Stimulated activated CD4-positive, alpha-beta T cell treated with anti-CD3 and anti-CD28 coated beads, Interleukin-15, amount 100 ng/mL, for 1 hour (primary cell): Measurements from ENCODE around the gene SRP9.
"Not testable (repeated sequence)": the region's sequence is repeated elsewhere in the genome, so short reads cannot be mapped to it uniquely, and the experiment has no call there.

Experiments used
- DNase-seq, 2 donors: peaks; one replicate each; pipeline ENCODE4 v3.0.0-alpha.2; 2020; ENCODE audit warnings: low read depth in 1 of 2, low spot score in 1 of 2

SRP9 gene

GRCh38 chr1:225814381-225814780 lies 36.8 kb downstream of the SRP9 start:
- no peak for DNase-seq

GRCh38 chr1:225815090-225815489 lies 37.5 kb downstream of the SRP9 start:
- not testable (repeated sequence) for DNase-seq

DNA sequence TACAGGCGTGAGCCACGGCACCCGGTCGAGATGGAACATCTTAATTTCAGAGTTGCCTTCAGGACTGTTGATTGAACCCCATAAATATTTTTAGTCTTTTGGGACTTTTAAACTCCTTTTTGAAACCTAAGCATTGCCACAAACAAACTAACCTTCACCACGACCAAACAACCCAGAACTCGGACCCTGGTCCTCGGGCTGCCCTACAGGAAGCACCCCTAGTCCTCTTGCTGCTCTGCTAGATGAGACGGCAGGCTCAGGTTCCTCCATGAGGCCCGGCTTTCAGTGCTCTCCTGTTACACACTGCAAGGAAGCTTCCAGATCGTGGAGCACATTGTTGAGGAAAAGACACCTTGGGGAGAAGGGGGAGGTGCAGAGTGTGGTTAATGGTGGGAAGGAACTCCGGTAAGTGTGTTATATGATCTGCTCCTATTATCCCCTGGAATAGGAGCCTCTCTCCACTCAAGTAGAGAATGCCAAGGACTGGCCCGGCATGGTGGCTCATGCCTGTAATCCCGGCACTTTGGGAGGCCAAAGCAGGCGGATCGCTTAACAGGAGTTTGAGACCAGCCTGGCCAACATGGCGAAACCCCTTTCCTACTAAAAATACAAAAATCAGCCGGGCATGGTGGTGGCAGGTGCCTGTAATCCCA lies 38.0 kb downstream of the SRP9 start:
- DNase-seq: no peak

DNA sequence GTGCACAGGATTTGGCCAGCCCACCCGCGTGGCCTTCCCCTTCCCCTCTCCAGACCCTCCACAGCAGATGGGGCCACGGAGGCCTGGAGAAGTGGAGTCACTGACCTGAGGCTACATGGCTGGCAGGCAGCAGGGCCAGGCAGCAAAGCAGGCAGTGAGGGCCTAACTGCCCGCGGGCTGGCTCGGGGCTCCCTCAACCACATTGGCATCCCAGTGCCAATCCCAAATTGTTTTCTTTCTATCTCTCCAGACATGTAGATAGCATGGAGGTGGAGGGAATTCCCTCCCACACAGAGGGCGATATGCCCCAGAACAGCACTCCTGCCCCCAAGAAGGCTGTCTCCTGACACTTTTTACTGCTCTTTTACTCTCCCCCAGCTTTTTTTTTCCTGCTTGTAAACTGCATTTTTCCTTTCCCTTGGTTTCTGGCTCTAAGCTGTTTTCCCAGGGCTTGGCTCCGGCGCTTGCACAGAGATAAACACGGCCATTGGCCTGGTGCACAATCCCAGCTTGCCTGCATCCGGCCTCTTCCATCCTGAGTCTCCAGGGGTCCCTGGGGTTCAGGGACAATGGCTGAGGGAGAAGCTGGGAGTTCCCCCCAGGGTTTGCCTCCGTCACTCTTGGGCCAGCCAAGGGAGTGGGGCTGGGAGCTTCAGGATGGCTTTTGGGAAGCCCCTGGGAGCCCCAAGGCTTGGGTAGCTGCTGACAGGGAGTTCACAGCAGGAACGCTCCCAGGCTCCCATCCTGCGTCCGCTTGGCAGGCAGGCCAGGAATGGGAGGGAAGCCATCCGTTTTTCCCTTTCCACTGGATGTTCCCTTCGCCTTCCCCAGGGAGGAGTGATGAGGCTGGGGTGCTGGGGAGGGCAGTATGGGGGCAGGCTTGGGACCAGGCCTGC lies 39.3 kb downstream of the SRP9 start:
- no peak for DNase-seq

GRCh38 chr1:225817611-225818061 lies 40.0 kb downstream of the SRP9 start:
- DNase-seq: no peak

- DNase-seq: no peak
Measured at GRCh38 chr1:225818229-225818628, 40.6 kb downstream of the SRP9 start.

GRCh38 chr1:225819346-225820192 lies 41.9 kb downstream of the SRP9 start:
- no peak for DNase-seq

GRCh38 chr1:225820522-225821120 lies 43.0 kb downstream of the SRP9 start:
- no peak for DNase-seq

DNA sequence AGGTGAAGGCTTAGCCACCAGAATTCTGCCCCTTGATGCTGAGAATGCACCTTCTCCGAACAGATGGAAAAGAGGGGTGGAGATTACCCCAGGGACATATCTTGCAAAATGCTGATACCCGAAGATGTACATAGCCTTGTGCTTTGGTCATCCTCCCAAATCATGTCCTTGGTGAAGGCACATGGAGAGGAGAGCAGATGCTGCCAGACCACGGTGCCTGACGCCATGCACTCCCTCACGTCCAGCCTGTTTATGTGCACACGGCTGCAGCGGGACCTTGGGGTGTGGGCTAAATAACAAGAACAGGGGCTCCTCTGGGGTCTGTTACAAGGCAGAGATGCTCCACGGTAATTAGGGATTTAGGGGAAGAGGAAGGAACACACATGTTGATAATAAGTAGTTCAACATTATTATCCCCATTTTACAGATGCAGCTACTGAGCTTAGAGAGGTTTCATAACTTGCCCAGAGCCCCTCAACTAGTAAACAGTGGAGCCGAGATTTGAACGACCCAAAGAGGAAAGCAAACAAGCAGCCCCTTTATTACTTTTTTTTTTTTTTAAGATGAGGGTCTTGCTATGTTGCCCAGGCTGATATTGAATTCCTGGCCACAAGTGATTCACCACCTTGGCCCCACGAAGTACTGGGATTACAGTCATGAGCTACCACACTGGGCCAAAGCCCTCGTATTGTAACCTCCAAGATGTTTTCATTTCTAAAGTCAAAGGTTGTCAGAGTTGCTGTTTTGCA lies 45.2 kb downstream of the SRP9 start:
- DNase-seq: no peak

GRCh38 chr1:225823811-225824261 lies 46.2 kb downstream of the SRP9 start:
- DNase-seq: no peak

GRCh38 chr1:225824533-225824941 lies 46.9 kb downstream of the SRP9 start:
- no peak for DNase-seq

- DNase-seq: no peak
Measured at GRCh38 chr1:225825078-225825477, 47.5 kb downstream of the SRP9 start.

- DNase-seq: no peak
Measured at GRCh38 chr1:225825607-225826007, 48.0 kb downstream of the SRP9 start.

- no peak for DNase-seq
Measured at GRCh38 chr1:225827076-225827475, 49.5 kb downstream of the SRP9 start.

DNA sequence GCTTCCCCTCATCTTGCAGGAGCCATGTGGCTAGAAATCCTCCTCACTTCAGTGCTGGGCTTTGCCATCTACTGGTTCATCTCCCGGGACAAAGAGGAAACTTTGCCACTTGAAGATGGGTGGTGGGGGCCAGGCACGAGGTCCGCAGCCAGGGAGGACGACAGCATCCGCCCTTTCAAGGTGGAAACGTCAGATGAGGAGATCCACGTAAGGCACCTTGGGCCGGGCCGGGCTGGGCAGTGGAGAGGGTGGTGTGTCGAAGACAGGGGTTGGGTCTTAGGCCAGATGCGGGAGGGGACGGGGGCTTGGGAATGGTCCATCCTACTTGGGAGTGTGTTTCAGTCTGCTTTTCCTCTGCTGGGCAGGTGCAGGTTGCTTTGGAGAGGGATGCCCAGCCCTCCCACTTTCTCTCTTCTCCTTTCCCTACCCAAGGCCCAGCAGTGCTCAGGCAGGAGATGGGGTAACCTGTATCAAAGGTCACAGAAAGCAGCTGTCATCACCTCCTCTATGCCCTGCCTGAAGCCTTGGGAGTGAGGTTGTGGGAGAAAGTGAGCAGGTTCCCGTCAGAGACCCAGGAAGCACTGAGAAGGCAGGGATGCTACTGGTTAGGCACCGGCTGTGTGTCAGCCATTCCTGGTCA lies 51.2 kb downstream of the SRP9 start:
- no peak for DNase-seq

- no peak for DNase-seq
Measured at GRCh38 chr1:225830841-225831240, 53.2 kb downstream of the SRP9 start.

- no peak for DNase-seq
Measured at GRCh38 chr1:225834417-225835329, 57.0 kb downstream of the SRP9 start.

DNA sequence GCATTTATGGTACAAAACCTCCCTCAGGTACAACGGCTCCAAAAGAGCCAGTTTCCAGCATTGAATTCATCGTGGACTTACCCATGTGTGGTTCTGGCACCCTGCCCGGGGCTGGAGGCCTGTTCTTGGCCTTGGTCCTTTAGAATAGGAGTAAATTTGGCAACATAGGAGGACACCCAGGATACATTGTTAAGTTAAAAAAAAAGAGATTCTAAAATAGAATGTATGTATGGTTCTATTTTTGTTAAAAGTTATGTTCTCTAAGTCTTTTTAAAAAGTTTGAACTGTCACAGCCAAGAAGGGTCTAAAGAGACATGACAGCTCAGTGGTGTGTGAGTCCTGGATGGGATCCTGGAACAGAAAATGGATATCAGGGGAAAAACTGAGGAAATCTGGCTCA lies 58.2 kb downstream of the SRP9 start:
- DNase-seq: no peak

DNA sequence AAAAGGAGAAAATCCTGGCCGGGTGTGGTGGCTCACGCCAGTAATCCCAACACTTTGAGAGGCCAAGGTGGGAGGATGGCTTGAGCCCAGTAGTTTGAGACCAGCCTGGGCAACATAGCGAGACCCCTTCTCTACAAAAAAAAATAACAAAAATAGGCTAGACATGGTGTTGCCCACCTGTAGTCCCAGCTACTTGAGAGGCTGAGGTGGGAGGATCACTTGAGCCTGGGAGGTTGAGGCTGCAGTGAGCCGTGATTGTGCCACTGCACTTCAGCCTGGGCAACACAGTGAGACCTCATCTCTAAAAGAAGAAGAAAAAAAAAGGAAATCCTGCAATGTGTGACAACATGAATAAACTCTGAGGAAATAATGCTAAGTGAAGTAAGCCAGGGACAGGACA lies 58.7 kb downstream of the SRP9 start:
- DNase-seq: not testable (repeated sequence)
